H1 (cell line): ENCODE results near the gene ARHGAP25. TPM values are rescaled to one million over a fixed set of nuclear protein-coding genes. Genes with fewer than 3 reads are reported as not detected.
A peak's percentile ranks its signal among the peaks of the same experiment; 100 is the strongest.

Experiments used
- JUND ChIP-seq: IDR thresholded peaks from 2 replicates; pipeline ENCODE4 v1.6.1; 2011; ENCODE audit warnings: mild to moderate bottlenecking, improper control_type of control experiment, low read length
- polyA plus RNA-seq, 7 experiments: library from polyadenylated mRNA; depleted of rRNA in 3 of 7; stranded (reverse) in 5 of 7; unstranded in 2 of 7; fragments of >200 nt in 5 of 7; fragments of 200-250 nt in 2 of 7; gene quantifications; 1 replicate in 5 of 7; 2 replicates in 1 of 7; 4 replicates in 1 of 7; pipeline versions ENCODE4 v1.2.1 to v1.2.3, GENCODE V29; 2011 to 2013; ENCODE audit warnings: missing spikeins in 2 of 7, mixed read lengths in 2 of 7
- total RNA-seq: library from RNA; stranded (reverse); fragmentation: NEBNext Ultra II Directional; extraction: Animal tissue kit (Norgen Biotek cat#: 25700); gene quantifications from 2 replicates; pipeline ENCODE4 v1.2.1, GENCODE V29; 2021
- TF ChIP-seq, protein P1 (sequence below), 3 experiments: IDR thresholded peaks; 1 replicate in 2 of 3; 2 replicates in 1 of 3; pipeline versions ENCODE4 v1.5.1 to v1.6.1; 2011; ENCODE audit warnings: low read length in 3 of 3, mild to moderate bottlenecking in 3 of 3, inconsistent platforms in 2 of 3, low read depth in 1 of 3, moderate library complexity in 1 of 3; ENCODE audit not compliant: insufficient read depth in 1 of 3; ENCODE audit errors: control extremely low read depth in 1 of 3

ARHGAP25 gene
- total and polyA plus RNA-seq, 2 of the 8 experiments (the other 6 are each of a cell fraction or from before 2014, with no cell fraction given) = 1.00 to 1.2 TPM

DNA sequence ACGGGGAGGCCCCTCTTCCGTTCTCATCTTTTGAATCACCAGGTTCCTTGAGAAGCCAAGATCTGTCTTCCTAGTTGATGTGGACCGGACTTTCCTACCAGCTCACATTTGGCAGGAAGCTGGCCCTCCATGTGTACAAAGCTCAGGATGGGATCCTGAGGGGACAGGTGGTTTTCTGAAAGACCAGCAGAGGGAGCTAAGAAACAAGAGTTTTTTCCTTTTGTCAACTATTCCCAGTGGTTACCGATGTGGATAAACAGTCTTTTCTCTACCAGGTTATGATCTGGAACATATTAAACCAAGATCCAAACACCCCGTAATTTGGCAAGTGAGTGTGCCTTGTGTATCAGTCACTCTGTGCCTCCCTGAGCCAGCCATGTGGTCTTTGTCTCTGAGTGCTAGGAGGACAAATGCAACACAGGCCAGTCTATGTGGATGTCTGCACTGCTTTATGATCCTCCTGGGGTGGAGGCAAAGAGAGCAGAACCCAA, 25.1 kb upstream of the ARHGAP25 start (continued):
- no peak for TF ChIP-seq JUND
- TF ChIP-seq, protein P1, sequence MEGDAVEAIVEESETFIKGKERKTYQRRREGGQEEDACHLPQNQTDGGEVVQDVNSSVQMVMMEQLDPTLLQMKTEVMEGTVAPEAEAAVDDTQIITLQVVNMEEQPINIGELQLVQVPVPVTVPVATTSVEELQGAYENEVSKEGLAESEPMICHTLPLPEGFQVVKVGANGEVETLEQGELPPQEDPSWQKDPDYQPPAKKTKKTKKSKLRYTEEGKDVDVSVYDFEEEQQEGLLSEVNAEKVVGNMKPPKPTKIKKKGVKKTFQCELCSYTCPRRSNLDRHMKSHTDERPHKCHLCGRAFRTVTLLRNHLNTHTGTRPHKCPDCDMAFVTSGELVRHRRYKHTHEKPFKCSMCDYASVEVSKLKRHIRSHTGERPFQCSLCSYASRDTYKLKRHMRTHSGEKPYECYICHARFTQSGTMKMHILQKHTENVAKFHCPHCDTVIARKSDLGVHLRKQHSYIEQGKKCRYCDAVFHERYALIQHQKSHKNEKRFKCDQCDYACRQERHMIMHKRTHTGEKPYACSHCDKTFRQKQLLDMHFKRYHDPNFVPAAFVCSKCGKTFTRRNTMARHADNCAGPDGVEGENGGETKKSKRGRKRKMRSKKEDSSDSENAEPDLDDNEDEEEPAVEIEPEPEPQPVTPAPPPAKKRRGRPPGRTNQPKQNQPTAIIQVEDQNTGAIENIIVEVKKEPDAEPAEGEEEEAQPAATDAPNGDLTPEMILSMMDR (IDR thresholded peaks at IDR 0.05; ENCODE audit: control extremely low read depth in 1 of 3, insufficient read depth in 1 of 3, low read depth in 1 of 3, low read length in 3 of 3) = peak; percentile 36 to 73 (median 67)
- TF ChIP-seq, all 59 proteins: peak for 3
